ENCODE measurements around the gene FAM131A. TPM values are rescaled to one million over a fixed set of nuclear protein-coding genes. Genes with fewer than 3 reads are reported as not detected.

FAM131A gene
- total RNA-seq, 1 donor from 2014 or later = 18.6 TPM

DNA sequence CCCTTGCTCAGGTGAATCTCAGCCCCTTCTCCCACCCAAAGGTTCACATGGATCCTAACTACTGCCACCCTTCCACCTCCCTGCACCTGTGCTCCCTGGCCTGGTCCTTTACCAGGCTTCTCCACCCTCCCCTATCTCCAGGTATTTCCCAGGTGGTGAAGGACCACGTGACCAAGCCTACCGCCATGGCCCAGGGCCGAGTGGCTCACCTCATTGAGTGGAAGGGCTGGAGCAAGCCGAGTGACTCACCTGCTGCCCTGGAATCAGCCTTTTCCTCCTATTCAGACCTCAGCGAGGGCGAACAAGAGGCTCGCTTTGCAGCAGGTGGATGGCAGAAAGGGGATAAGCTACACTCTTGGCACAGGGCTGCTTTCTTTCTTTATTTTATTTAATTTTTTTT, 4.5 kb downstream of the FAM131A start:
- DNase-seq = no peak

DNA sequence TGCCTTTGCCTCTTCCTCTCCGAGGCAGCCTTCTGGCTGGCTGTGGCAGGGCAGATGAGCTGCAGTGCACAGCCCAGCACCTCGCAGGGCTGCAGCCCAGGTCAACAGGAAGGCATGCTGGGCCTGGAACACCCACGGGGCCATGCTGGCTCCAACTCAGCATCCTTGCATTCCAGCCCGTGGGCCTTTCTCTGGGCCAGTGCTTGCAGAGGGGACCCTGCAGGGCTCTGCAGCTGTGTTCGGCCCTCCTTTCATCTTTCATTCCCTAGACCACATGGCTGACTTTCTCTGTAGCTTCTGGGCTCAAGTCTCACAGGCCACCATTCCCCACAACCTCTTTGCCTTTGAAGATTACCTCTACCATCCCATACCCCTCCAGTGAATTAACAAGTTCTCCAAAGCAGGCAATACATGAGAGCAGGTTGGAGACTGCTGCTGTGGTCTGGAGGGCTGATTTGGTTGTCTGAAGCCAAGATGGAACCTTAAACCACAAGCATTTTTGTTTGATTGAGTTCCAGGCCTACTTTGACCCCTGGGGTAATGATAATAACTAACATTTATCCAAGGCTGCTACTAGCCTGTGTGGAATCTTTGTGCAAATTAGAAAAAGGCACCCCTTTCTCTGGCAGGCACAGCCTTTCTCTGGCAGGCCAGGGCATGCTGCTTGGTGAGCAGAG, 5.9 kb downstream of the FAM131A start:
- no peak for DNase-seq

DNA sequence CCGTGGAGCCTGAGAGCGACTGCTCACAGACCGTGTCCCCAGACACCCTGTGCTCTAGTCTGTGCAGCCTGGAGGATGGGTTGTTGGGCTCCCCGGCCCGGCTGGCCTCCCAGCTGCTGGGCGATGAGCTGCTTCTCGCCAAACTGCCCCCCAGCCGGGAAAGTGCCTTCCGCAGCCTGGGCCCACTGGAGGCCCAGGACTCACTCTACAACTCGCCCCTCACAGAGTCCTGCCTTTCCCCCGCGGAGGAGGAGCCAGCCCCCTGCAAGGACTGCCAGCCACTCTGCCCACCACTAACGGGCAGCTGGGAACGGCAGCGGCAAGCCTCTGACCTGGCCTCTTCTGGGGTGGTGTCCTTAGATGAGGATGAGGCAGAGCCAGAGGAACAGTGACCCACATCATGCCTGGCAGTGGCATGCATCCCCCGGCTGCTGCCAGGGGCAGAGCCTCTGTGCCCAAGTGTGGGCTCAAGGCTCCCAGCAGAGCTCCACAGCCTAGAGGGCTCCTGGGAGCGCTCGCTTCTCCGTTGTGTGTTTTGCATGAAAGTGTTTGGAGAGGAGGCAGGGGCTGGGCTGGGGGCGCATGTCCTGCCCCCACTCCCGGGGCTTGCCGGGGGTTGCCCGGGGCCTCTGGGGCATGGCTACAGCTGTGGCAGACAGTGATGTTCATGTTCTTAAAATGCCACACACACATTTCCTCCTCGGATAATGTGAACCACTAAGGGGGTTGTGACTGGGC, 7.3 kb downstream of the FAM131A start:
- DNase-seq = no peak

DNA sequence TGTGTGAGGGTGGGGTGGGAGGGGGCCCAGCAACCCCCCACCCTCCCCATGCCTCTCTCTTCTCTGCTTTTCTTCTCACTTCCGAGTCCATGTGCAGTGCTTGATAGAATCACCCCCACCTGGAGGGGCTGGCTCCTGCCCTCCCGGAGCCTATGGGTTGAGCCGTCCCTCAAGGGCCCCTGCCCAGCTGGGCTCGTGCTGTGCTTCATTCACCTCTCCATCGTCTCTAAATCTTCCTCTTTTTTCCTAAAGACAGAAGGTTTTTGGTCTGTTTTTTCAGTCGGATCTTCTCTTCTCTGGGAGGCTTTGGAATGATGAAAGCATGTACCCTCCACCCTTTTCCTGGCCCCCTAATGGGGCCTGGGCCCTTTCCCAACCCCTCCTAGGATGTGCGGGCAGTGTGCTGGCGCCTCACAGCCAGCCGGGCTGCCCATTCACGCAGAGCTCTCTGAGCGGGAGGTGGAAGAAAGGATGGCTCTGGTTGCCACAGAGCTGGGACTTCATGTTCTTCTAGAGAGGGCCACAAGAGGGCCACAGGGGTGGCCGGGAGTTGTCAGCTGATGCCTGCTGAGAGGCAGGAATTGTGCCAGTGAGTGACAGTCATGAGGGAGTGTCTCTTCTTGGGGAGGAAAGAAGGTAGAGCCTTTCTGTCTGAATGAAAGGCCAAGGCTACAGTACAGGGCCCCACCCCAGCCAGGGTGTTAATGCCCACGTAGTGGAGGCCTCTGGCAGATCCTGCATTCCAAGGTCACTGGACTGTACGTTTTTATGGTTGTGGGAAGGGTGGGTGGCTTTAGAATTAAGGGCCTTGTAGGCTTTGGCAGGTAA, 8.1 kb downstream of the FAM131A start:
- DNase-seq = no peak

DNA sequence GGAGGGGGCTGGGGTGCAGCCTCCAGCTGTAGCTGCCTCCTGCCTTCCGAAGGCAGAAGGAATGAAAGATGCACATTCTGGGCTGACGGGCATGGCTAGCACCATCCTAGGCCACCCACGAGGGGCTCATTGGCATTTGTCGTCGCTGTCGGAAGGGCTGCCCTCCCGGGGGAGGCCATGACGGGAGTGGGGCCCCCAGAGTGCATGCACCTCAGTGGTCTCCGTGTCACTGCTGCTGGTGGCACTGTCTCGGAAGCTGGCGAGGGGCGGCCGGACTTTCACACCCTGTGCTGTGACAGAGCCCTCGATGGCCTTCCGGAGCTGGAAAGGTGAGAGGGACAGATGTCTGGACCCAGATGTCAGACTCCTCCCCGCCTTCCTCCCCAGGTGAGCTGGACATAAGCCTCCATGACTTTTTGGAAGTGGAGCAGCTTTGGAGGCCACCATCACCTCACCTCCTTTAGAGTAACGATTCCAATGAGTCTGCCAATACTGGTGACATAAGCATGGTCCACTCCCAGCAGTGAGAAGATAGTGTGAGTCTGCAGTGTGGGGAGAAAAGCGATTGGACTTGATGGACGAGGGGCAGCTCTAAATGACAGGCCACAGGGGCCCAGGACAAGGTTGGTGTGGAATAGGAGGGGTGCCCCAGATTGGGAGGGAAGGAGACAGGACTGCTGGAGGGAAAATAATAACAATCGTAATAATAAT, 9.2 kb downstream of the FAM131A start:
- no peak for DNase-seq

DNA sequence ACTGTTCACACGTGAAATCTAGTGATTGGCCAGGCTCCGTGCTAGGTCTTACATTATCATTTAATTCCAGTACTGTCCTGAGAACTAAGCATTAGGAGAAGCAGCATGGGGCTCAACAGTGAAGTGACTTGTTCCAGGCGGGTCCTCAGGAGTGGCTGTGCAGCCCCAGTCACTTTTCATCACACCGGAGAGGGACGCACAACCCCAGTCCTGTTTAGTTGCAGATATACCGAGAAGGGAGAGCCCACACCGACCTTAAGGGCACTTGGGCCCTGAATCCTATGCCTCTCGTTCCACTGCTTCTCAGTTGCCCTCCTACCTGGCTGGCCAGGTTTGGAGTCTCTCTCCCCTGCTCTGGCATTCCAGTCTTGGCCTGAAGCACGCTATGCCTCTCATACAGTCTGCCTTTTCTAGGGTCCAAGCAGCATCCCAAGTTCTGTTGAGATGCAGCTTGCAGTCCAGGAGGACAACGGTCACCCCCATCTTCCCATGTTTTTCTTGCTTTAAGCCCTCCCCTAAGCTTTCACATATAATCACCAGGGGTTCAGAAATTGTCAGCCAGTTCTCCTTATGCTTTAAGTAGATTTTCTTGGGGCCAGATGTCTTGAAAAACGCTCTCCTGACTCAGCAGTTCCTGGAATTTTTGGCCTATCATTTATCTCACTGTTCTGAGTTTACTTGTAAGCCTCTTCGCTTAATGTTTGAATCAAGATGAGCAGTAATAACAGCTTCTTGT, 10.1 kb downstream of the FAM131A start:
- DNase-seq = peak; percentile 80

DNA sequence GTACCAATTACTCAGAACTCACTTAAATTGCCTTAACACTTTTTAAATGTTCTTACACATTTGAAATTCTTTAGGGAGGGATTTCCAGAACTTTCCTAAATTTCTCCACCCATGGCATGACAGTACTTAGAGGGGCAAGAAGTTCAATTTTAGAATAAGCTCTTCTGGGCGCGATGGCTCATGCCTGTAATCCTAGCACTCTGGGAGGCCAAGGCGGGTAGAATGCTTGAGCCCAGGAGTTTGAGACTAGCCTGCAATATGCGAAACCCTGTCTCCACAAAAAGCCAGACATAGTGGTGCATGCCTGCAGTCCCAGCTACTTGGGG, 10.6 kb downstream of the FAM131A start:
- no peak for DNase-seq

DNA sequence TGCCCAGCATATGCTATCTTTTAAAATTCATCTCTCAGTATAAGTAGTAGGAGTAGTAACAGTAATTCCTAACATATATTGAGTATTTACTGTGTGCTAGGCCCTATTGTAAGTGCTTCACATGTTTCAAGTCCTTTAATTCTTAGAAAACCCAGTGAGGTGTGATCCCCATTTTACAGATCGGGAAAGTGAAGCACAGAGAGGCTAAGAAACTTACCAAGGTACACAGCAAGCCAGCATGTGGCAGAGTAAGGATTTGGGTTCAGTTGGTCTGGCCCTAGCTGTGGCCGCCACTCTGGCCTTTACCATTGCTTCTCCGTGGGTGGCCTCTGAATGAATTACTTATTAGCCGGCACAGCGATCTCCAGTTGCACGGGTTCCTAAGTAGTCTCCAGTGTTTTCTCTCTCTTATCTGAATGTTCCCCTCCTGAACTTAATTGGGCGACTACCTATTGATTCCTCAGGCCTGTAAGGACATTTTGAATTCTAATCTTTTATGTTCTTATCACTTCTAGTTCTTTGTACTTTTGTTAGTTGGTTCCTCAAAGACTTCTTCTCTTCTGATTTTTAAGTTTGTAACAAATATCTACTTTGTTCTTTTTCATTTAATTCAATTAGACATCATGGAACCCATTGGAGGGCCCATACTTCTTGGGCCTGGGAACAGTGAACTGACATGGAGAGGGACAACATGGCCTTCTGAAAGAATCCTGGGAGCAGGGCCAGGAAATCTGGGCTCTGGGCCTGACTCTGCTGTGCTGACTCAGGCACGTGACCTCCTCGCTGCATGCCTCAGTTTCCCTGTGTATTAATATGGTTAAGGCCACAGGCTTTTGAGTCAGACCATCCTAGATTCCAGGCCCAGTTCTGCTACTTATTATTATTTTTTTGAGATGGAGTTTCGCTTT, 12.4 kb downstream of the FAM131A start:
- no peak for DNase-seq

DNA sequence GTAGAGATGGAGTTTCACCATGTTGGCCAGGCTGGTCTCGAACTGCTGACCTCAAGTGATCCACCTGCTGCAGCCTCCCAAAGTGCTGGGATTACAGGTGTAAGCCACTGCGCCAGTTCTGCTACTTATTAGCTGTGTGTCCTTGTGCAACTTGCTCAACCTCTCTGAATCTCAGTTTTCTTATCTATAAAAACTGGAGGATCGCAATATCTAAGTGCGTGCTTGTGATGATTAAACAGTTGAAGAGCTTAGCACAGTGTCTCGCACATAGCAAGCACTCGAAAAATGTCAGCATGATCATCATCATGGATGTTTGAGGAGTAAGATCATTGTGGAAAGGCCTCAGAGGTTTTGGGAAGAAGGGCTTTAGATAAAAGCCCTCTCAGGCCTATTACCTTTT, 13.2 kb downstream of the FAM131A start:
- DNase-seq = no peak

DNA sequence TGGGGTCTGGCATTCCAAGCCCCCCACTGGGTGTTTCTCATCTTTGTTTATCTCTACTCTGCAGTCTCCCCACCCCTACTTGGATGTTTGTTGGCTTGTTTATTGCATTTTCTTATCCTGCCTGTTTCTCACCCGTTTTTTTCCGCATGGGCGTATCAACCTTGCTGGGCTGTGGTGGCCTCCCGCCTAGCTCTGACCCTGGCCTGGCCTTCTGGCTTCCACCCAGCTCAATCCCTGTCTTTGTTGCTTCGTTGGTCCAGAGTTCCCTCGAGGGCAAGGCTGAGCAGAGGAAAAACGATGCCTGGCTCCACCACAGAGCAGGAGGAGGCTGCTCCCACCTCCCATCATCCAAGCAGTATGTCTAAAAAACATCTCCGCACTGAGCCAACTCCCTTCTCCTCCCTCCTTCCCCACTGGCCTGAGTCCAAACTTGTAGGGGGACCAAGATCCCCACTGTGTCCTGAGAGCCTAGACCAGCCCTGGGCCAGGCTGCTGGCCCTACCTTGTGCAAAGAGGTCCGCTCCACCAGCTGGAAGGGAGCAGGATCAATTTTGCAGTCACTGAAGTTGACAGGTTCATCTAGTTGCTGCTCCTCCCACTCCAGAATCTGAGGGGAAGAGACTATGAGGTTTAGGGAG, 14.2 kb downstream of the FAM131A start:
- DNase-seq = no peak

DNA sequence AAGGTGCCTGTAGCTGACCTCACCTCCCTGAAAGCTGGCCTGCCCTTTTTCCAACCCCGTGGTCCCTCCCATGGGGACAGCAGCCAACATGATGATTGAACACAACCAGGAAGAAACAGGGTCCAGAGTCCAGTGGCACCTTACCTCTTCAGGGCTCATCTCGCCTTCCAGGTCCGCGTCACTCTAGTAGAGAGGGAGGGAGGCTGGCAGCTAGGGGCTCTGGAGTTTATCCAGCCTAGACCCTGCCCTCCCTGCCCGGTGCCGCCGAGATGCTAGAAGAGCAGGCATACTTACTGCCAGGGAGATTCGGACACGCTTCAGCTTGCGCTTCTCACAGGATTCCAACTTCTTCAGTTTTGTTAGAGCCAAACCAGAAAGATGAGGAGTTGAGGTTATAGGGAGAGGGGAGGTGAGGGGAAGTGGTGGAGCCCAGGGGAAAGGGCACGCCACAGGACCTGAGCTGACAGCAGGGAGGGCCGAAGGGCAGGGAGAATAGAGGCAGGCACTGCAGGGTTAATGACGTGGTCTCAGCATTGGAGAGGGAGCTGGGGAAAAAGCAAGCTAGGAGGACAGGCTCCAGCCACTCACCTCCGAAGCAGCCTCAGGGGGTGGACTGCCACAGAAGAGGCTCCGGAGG, 14.9 kb downstream of the FAM131A start:
- no peak for DNase-seq

DNA sequence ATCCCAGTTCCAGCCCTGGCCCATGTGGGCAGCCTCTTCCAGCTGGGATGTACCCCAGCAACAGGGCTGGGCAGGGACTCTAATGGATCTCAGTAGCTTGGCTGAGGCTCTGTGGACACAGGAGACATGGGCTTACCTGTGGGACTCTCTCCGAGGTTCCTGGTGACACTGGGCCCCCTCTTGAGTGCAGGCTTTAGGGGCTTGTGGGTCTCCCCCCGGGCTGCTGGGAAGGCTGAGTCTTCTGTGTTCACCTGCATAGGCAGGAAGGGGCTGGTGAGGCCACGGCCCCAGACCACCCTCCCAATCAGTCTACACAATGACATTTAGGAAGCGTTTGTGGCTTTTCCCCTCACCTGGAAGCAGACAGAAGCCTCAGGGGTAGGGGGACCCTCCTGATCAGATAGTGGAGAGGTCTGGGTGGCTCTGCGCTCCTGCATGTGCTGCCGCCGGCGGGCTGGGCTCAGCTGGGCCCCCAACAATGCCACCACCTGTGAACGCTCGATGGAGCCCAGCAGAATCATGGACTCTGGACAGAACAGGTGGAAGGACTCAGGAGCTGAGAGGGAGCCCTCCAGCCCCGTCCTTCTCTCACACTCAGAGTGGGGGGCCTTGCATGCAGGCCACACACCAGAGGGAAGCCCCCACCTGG, 15.6 kb downstream of the FAM131A start:
- DNase-seq = no peak

DNA sequence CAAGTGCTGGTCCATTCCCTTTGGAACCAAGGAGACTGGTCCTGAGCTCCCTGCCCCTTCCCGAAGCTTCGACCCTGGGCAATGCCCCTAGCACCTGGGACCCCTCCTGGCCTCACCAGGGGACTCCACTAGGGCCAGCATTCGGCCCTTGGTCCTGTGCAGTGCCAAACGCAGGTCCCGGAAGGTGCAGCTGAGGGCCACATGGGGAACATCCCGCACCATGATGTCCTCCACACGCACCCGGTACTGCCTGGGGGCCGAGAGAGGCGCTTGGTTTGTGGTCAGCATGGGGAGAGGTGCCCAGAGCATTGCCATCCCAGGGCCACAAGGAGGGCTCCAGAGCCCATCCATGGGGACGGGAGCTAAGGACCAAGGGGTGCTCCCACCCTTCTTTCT, 16.1 kb downstream of the FAM131A start:
- no peak for DNase-seq

DNA sequence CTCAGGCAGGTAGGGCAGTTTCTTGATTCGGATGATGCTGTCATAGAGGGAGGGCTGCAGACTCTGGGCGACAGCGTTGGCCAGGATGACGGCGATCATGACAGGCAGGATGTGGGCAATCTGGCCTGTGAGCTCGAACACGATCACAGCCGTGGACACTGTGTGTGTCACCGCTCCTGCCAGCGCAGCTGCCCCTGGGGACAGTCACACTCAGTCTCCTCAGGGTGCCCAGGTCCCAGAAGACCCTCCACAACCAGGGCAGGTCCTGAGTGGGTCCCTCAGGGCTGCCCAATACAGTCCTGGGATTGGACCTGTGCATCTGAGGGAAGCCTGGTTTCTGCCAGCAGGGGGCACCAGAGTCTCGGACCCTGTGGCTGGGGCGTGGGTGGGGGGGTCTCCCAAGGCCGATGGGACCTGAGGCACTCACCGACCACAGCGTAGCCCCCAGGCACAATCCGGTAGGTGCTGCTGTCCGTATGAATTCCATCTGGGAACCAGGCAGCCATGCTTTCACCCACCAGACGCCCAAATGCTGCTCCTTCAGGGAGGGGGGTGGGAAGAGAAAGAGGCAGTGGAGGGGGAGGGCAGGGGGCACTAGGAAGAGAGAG, 16.8 kb downstream of the FAM131A start:
- no peak for DNase-seq

DNA sequence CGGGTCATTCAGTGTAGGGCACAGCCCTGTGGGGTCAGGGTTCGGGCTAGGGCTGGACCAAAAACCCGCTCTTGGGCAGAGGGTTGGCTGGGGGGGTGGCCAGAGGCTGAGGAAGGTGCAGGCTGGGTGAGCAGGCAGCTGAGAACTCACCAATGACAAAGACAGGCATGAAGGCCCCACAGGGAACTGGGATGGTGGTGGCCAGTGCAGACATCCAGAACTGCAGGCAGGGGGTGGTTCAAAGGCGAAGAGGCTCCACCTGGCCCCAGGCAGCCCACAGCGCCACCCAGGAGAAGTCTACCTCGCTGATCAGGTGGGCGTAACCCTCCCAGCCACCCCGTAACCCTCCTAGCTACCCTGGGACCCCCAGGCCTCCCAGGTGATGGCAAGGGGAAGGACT, 17.4 kb downstream of the FAM131A start:
- no peak for DNase-seq

DNA sequence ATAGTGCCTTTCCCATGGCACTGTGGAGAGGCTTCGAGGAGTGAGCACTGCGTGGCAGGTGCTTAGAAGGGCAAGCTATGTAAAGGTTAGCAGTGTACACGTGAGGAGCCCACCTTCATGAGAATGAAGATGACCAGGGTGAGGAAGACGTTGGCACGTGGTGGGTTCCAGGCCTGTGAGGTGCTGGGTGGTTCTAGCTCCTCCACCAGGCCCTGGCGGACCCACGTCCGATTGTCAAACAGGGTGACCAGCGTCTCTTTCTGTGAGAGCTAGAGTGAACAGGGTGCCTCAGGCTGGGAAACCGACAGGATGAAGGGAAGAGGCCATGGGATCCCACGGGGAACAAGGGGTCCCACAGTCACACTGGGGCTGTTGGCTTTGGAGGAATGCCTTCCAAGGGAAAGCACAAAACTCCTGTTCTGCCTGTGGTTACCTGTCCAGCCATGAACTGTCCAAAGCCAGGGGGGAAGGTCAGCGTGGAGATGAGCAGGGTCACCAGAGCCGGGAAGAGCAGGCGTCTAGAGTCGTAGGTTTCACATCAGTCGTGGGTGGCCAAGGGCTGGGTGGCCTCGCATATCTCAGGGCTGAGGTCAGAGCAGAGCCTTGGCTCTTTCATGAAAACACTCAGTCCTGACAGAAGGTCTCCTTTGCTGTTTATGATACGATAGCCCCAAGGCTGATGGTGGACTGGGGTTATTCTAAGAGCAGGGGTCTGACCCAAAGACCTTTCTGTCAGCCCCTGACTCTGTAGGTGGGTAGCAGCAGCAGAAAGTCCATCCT, 18.1 kb downstream of the FAM131A start:
- DNase-seq = no peak

DNA sequence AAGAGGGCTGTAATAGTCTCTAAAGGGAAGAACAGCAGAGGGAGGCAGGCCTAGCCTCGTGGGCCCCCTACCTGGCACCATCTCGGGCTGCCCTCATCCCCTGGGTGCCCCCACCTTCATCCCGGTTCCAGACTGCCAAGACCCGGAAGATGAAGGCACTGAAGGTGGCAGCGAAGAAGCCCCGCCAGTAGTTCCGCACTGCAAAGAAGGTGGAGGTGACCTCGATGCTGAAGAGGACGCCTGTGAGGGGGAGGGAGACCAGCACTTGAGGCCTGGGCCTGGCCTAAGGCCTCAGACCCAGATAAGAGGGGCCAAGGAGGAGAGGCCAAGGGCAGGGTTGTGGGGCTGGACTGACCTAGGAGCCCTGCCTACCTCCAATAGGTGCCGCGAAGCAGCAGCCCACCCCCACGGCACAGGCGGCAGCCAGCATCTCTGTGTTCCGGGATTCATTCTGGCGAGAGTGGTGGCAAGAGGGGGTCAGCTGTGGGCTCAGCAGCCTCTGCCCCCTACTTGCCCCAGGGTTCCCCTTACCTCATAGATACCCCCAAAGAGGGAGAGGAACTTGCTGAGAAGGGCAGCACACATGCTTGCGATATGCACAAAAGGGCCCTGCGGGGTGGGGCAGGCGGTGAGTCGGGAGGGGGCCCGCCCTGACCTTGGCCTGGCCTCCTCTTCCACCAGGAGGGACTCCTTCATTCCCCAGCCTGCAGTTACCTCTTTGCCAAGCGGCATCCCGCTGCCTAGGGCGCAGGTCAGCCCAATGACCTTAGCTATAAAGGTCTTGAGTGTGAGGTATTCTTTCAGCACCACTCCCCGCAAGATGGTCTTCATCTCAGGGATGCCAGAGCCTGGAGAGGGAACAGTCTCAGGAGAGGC, 20.1 kb downstream of the FAM131A start:
- no peak for DNase-seq

Data from skin of body (tissue), 2 donors.